Loucy (cell line): ENCODE measurements around the gene JARID2.

Source experiments
- CTCF ChIP-seq: fragments of 200-600 bp; sonication (generic); conservative IDR thresholded peaks from 2 replicates; pipeline ENCODE4 v1.5.1; 2014; ENCODE audit warnings: mild to moderate bottlenecking, antibody characterized with exemption, low read length
- EZH2phosphoT487 ChIP-seq: fragments of 200-600 bp; IDR thresholded peaks from 2 replicates; pipeline ENCODE4 v1.6.1; 2018; ENCODE audit warnings: antibody characterized with exemption, mild to moderate bottlenecking, moderate library complexity, borderline replicate concordance

- TF ChIP-seq CTCF (no peak), EZH2phosphoT487 (no peak)
These were observed 62.8 kb downstream of the JARID2 start for GRCh38 chr6:15308435-15309213.
